ENCODE data around the gene ACKR3.

The ACKR3 gene

DNA sequence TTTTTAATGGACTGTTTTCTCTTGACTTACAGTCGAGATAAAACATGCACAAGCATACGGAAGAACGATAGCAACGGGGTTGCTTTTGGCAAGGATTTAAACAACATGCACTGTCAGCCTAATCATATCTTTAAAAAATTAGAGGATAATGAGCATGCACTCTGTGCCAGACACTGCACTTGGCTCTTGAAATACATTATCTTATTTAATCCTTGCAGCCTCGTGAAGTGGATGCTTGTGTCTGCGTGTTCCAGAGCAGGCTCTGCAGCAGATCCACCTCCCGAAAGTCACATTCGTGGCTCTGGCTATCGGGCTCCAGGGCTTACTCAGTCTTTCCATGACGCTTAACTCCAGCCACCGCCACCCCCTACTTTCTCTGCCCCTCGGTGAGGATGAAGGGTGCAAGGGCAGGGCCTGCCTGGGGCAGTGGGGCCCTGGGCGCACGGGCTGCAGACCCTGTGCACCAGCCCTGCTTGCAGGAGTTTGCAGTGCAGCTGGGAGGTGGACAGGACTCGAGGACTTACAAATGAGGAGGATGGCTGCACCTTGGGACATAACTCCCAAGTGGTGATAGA lies 61.7 kb downstream of the ACKR3 start:
- DNase-seq (ENCODE audit: low read depth) = no peak
- TF ChIP-seq, protein P1, sequence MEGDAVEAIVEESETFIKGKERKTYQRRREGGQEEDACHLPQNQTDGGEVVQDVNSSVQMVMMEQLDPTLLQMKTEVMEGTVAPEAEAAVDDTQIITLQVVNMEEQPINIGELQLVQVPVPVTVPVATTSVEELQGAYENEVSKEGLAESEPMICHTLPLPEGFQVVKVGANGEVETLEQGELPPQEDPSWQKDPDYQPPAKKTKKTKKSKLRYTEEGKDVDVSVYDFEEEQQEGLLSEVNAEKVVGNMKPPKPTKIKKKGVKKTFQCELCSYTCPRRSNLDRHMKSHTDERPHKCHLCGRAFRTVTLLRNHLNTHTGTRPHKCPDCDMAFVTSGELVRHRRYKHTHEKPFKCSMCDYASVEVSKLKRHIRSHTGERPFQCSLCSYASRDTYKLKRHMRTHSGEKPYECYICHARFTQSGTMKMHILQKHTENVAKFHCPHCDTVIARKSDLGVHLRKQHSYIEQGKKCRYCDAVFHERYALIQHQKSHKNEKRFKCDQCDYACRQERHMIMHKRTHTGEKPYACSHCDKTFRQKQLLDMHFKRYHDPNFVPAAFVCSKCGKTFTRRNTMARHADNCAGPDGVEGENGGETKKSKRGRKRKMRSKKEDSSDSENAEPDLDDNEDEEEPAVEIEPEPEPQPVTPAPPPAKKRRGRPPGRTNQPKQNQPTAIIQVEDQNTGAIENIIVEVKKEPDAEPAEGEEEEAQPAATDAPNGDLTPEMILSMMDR (IDR thresholded peaks at IDR 0.05; ENCODE audit: insufficient read depth, low read depth, low read length, missing control alignments) = no peak
- no peak overlapping the region for H3K4me3 ChIP-seq (ENCODE audit: low read depth, low read length)

DNA sequence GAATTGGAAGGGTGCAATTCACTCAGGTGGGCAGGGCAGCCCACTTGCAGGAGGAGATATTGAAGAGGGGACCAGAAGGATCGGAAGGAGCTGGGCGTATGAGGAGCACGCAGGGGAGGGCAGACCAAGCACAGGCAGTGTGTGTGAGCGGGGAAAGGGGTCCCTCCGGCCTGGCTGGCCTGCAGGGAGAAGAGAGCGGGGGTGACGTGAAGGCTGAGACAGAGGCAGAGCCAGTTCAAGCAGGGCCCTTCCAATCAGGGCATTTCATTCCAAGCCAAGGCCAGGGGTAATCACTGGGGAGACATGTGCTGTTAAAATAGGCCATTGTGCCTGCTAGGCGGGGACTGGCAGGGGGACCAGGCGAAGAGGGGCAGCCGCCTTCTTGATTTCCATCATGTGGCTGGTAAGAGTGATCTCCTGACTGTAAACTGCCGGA lies 62.2 kb downstream of the ACKR3 start:
- no peak for DNase-seq (ENCODE audit: low read depth)
- TF ChIP-seq, protein P1 (IDR thresholded peaks at IDR 0.05; ENCODE audit: insufficient read depth, low read depth, low read length, missing control alignments) = no peak
- H3K4me3 ChIP-seq (ENCODE audit: low read depth, low read length) = no peak overlapping the region

All from GM12865 (cell line).